Uterus (tissue), 4 donors: Measurements from ENCODE around the gene BAZ1B. TPM values are rescaled to one million over a fixed set of nuclear protein-coding genes. Genes with fewer than 3 reads are reported as not detected.

Source experiments
- DNase-seq, 2 donors: peaks; one replicate each; pipeline ENCODE4 v3.0.0-alpha.2; 2019 to 2020
- H3K27ac ChIP-seq, 2 donors: fragments of 200-600 bp; sonication (generic); 1 replicate in 1 of 2; 2 replicates in 1 of 2; pipeline ENCODE4 v1.5.1; 2016 to 2018
- H3K27me3 ChIP-seq, 2 donors: fragments of 200-600 bp; sonication (generic); one replicate each; pipeline ENCODE4 v1.5.1; 2018 to 2019; ENCODE audit warnings: control low read depth in 1 of 2
- H3K36me3 ChIP-seq, 2 donors: fragments of 200-600 bp; sonication (generic); one replicate each; pipeline ENCODE4 v1.5.1; 2019; ENCODE audit warnings: control low read depth in 1 of 2
- H3K4me1 ChIP-seq, 2 donors: fragments of 200-600 bp; sonication (generic); one replicate each; pipeline ENCODE4 v1.5.1; 2018 to 2019; ENCODE audit warnings: control low read depth in 1 of 2
- H3K4me3 ChIP-seq, 2 donors: fragments of 200-600 bp; sonication (generic); 1 replicate in 1 of 2; 2 replicates in 1 of 2; pipeline ENCODE4 v1.5.1; 2018 to 2019; ENCODE audit warnings: mild to moderate bottlenecking in 1 of 2
- H3K9me3 ChIP-seq, 2 donors: fragments of 200-600 bp; sonication (generic); one replicate each; pipeline ENCODE4 v1.5.1; 2019; ENCODE audit warnings: control low read depth in 1 of 2
- CTCF ChIP-seq, 4 experiments: fragments of 200-600 bp in 2 of 4; fragments of 450-650 bp in 2 of 4; sonication (generic) in 2 of 4; IDR thresholded peaks; one replicate each; pipeline ENCODE4 v1.5.1; 2016 to 2019; ENCODE audit warnings: antibody characterized with exemption in 4 of 4, mild to moderate bottlenecking in 2 of 4, moderate library complexity in 1 of 4
- POLR2A ChIP-seq, 2 donors: fragments of 450-650 bp; IDR thresholded peaks; one replicate each; pipeline ENCODE4 v1.6.1; 2016; ENCODE audit warnings: antibody characterized with exemption in 2 of 2, mild to moderate bottlenecking in 1 of 2, moderate library complexity in 1 of 2
- intact Hi-C: fragments of 100-400 bp; cut with DNase I; formaldehyde crosslinking; loops from one replicate; pipeline ENCODE4 v1.15.1; 2023; ENCODE audit warnings: low total_unique reads
- total RNA-seq, 4 donors: library from RNA; depleted of rRNA in 3 of 4; stranded (reverse); fragments of >200 nt in 3 of 4; gene quantifications; one replicate each; pipeline versions ENCODE4 v1.1.0 to v1.2.4, GENCODE V29; 2014 to 2023
- donor health status: DM: yes; HTN: yes; CAD: no.

Gene BAZ1B
- 10 to 100 TPM; 29.5 to 79.5 (median 59.8) TPM for total RNA-seq

GRCh38 chr7:73522105-73522872, at the start of gene BAZ1B:
BAZ1B (minus strand) TSS chr7:73522293; CDS start chr7:73521933, 360 bp downstream.
- Histone ChIP-seq H3K4me1 (peaks cover 0 to 20% of the 10 kb centered on the region in 2 donors), H3K4me3 (peak within 1 kb of the TSS; percentile 66 to 100), H3K27me3 (no peaks in the 10 kb centered on the region), H3K27ac (peak within 1 kb of the TSS; percentile 91 to 97), H3K36me3 (no peaks in the 10 kb centered on the region), H3K9me3 (no peaks in the 10 kb centered on the region)
- intact Hi-C loops, result loop anchor here (10.0 kb wide), 1 partner anchor 53 kb away; the partner anchor contains the start of gene TBL2
- TF ChIP-seq CTCF (IDR thresholded peaks at IDR 0.05), result peak in 2 of 4 experiments; percentile 3 to 17
- TF ChIP-seq POLR2A (IDR thresholded peaks at IDR 0.05), result peak; percentile 62 to 74
- DNase-seq, result peak; percentile 97 to 98

- Histone ChIP-seq H3K27me3 (no peaks in the 10 kb centered on the region), H3K9me3 (no peaks in the 10 kb centered on the region), H3K36me3 (no peaks in the 10 kb centered on the region), H3K27ac (no peak overlapping the region), H3K4me1 (no peaks in the 10 kb centered on the region), H3K4me3 (no peak overlapping the region)
- DNase-seq, result no peak
- TF ChIP-seq CTCF (IDR thresholded peaks at IDR 0.05), result no peak
- TF ChIP-seq POLR2A (IDR thresholded peaks at IDR 0.05), result no peak
- intact Hi-C loops, result loop anchor here (10.0 kb wide), 1 partner anchor 46 kb away; the partner anchor contains the start of gene BAZ1B
Observed at GRCh38 chr7:73570977-73571376, 48.9 kb upstream of the BAZ1B start.

GRCh38 chr7:73570521-73570920, 48.4 kb upstream of the BAZ1B start:
- no peaks in the 10 kb centered on the region for H3K9me3 ChIP-seq
- no peak overlapping the region for H3K4me3 ChIP-seq
- TF ChIP-seq POLR2A (IDR thresholded peaks at IDR 0.05) (no peak), CTCF (IDR thresholded peaks at IDR 0.05) (no peak)
- no peaks in the 10 kb centered on the region for H3K36me3 ChIP-seq
- no peak overlapping the region for H3K27ac ChIP-seq
- no peak for DNase-seq
- no peaks in the 10 kb centered on the region for H3K4me1 ChIP-seq
- no peaks in the 10 kb centered on the region for H3K27me3 ChIP-seq
- intact Hi-C loops, result loop anchor here (10.0 kb wide), 1 partner anchor 46 kb away; the partner anchor contains the start of gene BAZ1B

GRCh38 chr7:73569042-73569608, 47.0 kb upstream of the BAZ1B start:
- intact Hi-C loops, result no loop called here
- Histone ChIP-seq H3K36me3 (no peaks in the 10 kb centered on the region), H3K4me3 (no peak overlapping the region), H3K27ac (no peak overlapping the region), H3K9me3 (no peaks in the 10 kb centered on the region), H3K4me1 (no peaks in the 10 kb centered on the region), H3K27me3 (no peaks in the 10 kb centered on the region)
- TF ChIP-seq CTCF (IDR thresholded peaks at IDR 0.05) (no peak), POLR2A (IDR thresholded peaks at IDR 0.05) (no peak)
- no peak for DNase-seq
